KBM-7 (cell line): Measurements from ENCODE around the gene HSPA12A.

ENCODE experiments used
- DNase-seq: peaks from one replicate; pipeline ENCODE4 v3.0.0-alpha.2; 2015
- in situ Hi-C: fragments of 300-500 bp; cut with MboI; formaldehyde crosslinking; loops from 2 replicates; pipeline ENCODE4 v1.14.3; 2020; ENCODE audit warnings: low sequenced_read_pairs, low pct_unique_long_range_greater_than_20kb, mixed read lengths

Gene HSPA12A

GRCh38 chr10:116771959-116772585 lies 29.7 kb upstream of the HSPA12A start:
- no peak for DNase-seq
- in situ Hi-C loops: no loop called here

GRCh38 chr10:116771101-116771958 lies 29.0 kb upstream of the HSPA12A start:
- no peak for DNase-seq
- in situ Hi-C loops: no loop called here

DNA sequence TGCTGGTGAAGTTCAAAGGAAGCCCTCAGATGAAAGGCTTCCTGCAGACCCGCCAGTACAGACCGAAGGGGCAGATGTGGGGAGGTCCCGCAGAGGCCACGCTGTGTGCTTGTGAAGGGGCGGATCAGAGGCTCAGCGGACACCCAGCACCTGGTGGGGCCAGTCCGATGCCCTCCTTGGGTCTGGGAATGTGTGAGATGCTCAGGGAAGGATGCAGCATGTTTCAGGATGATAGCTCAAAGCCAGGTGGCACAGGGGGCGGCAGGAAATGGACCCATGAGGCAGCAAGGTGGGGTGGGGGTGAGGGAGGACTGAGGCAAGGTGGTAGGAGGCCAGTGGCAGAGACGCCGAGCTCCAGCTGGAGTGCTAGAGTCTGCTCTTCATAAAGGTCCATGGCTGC lies 27.9 kb upstream of the HSPA12A start:
- no peak for DNase-seq
- in situ Hi-C loops: no loop called here

GRCh38 chr10:116769791-116770190 lies 27.4 kb upstream of the HSPA12A start:
- no peak for DNase-seq
- in situ Hi-C loops: no loop called here

- in situ Hi-C loops: no loop called here
- no peak for DNase-seq
Observed at GRCh38 chr10:116769368-116769767, 27.0 kb upstream of the HSPA12A start.

- in situ Hi-C loops: no loop called here
Observed at GRCh38 chr10:116768786-116769185, 26.4 kb upstream of the HSPA12A start.

DNA sequence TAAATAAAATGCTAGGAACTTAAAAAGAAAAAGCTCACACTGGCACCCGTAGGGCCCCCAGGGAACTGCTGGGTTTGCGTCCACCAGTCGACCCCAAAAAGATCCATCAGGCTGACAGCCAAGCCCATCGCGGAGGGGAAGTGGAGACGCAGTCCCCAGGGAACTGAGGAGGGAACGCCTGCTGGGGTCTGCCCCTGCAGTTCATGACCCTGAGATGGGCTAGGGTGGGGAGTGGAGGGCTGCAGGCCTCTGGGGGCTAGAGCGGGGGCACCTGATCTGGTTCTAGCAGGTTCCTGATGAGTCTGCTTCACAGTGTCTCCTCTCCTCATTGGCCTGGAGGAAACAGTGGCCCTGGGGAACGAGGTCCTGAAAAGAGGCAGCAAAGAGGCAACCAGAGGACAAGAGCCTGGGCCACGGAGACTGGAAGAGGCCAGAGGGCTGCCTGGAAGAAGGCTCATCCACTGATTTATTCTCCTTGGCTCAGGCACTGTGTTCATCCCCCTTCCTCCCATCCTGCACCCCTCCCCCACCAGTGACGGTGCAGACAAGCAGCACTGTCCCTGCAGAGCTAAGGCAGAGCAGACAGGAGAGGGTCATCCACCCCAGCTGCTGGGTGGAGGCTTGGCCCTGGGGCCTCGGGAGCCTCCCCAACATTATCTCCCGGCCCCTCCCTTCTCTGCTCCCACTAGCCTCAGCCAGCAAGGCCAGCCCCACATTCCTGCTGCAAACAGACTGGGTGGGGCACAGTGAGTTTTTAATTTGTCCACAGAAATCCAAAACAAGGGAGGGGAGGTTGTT lies 24.7 kb upstream of the HSPA12A start:
- in situ Hi-C loops: no loop called here
- DNase-seq: no peak

More at GRCh38 chr10:116768786-116769185, 26.4 kb upstream of the HSPA12A start:
- DNase-seq: no peak

DNA sequence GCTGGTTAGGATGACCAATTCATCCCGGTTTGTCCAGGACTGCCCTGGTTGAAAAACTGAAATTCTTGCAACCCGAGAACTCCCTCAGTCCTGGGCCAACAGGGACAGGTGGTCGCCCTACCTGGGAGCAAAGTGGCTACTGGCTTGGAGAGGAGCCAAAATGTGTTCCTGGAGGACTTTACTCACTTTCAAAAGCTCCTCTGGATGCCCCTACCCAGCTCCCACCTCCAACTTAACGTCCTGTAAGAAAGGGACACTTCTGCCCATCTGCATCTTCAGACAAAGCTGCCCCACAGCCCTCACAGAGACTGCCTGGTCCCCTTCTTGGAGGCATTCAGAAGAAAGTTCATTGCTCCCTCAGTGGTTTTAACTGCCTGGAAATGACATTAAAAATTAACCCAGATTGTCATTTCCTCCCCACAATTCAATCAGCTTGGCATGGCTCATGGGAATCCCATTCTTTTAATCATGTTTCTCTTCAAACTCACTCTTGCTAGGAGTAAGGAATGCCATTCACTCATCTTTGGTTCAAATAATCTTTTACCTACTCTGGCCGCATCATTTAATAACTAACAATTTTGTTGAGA lies 24.0 kb upstream of the HSPA12A start:
- in situ Hi-C loops: no loop called here
- DNase-seq: no peak

GRCh38 chr10:116765648-116766081 lies 23.3 kb upstream of the HSPA12A start:
- DNase-seq: peak; percentile 28
- in situ Hi-C loops: no loop called here

- in situ Hi-C loops: no loop called here
- no peak for DNase-seq
Observed at GRCh38 chr10:116764979-116765378, 22.6 kb upstream of the HSPA12A start.

DNA sequence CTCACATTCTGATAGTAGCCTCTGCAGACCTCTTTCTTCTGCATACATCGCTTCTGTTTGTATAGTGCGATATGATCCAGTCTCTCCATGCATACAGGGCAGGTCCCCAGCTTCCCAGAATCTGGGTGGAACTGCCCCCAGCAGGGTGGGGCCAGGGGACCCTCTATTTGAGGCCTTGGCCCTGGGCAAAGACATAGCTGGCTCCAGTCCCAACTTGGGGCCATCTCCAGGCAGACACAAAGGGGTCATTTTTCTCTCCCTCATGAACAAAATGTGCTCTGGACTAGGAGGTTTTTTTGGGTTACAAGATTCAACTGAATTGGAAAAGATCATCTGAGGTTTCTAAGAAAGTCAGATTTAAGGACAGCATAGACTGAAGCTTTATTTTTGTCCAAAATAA lies 21.1 kb upstream of the HSPA12A start:
- DNase-seq: no peak
- in situ Hi-C loops: no loop called here

DNA sequence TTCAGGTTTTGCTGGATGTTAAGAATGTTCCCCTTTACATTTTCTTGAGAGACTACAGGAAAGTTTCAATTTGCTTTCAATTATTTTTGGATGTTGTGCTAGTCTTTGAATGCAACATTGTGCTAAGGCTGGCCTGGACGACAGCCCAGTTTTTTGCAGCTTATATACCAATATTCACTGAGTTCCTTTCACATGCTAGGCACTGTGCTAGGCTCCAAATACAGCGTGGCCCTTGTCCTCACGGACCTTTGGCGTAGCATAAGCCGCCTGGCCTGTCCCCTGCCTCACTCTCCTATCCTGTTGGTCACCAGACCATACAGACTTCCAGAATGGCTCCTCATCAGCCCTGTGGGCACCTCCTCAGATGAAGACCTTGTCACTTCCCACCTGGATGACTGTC lies 19.5 kb upstream of the HSPA12A start:
- no peak for DNase-seq
- in situ Hi-C loops: no loop called here

DNA sequence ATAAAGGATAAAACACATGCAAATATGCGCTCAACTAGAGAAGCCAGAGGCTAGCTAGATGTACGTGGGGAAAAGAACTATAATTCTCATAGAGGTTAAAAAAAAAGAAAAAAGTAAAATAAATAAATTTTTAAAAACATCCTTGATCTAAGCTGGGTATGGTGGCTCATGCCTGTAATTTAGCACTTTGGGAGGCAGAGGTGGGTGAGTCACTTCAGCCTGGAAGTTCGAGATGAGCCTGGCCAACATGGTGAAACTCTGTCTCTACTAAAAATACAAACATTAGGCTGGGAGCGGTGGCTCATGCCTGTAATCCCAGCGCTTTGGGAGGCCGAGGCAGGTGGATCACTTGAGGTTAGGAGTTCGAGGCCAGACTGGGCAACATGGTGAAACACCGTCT lies 18.6 kb upstream of the HSPA12A start:
- in situ Hi-C loops: no loop called here
- no peak for DNase-seq

DNA sequence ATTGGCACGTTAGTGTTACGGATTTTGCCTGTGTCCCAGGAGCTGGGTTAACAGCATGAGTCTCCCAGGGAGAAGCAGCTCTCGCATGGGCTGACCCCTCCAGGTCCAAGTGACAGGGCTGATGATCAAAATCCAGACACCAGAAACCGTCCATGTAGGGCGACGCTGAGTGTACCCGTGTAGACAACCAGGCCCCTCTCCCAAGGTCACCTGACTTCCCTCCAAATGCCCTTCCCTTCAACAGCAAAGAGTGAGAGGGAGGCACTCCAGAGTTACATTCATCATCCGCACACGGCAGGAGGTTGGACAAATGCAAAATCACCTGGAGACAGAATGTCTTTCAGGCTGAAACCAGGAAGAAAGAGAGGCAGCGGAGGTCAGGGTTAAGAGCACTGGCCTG lies 14.9 kb upstream of the HSPA12A start:
- no peak for DNase-seq
- in situ Hi-C loops: no loop called here

- no peak for DNase-seq
- in situ Hi-C loops: no loop called here
Observed at GRCh38 chr10:116756277-116756676, 13.9 kb upstream of the HSPA12A start.

GRCh38 chr10:116753759-116754158 lies 11.4 kb upstream of the HSPA12A start:
- in situ Hi-C loops: no loop called here
- no peak for DNase-seq

- in situ Hi-C loops: no loop called here
- no peak for DNase-seq
Observed at GRCh38 chr10:116752969-116753665, 10.8 kb upstream of the HSPA12A start.

- in situ Hi-C loops: no loop called here
- DNase-seq: no peak
Observed at GRCh38 chr10:116752563-116752962, 10.2 kb upstream of the HSPA12A start.

- DNase-seq: no peak
- in situ Hi-C loops: no loop called here
Observed at GRCh38 chr10:116748471-116748870, 6.1 kb upstream of the HSPA12A start.
